ENCODE results near the gene SHLD1. TPM values are rescaled to one million over a fixed set of nuclear protein-coding genes. Genes with fewer than 3 reads are reported as not detected.
"Not testable (repeated sequence)": the region's sequence is repeated elsewhere in the genome, so short reads cannot be mapped to it uniquely, and the experiment has no call there.

Gene SHLD1
- 8.2 TPM in 2 replicates for total RNA-seq (2014; rRNA removed; shearing (Covaris generic))

DNA sequence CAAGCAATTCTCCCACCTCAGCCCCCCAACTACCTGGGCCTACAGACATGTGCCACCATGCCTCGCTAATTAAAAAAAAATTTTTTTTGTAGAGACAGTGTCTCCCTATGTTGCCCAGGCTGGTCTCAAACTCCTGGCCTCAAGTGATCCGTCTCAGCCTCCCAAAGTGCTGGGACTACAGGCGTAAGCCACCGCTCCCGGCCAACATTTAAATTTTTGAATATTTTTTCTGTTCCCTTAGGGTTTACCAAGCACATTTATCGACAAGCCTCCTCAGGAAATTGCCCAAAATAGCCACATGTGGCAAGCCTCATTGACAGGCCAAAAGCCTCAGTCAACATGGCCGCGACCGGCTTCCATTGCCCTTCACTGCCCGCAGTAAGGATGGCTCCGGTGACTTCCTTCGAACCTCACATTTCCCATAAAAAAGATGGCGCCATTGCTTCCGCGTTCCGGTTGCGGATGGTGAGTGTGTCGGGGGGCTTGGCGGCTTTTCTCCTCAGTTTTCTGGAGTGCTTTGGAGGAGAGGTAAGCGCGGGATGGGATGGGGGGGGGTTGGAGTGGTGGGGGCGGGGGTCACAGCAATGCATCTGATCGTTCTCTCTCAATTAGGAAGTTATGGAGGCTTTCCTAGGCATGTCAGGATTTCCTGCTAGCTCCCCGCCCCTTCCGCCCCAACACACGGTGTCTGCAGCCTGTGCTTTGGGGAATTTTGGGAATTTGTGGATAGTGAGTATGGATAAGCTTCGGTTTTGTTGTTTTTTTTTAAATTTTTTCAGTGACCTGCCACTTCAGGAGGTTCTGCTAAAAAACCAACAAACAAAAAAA is at the start of gene SHLD1:
Gene SHLD1 (plus strand): TSS at position 450 of the 828 bp plus-strand sequence. CDS start 22,465 bp downstream, outside the sequence.
- Histone ChIP-seq H3K9me3 (replicated peaks) (no peaks in the 10 kb centered on the region), H3K4me1 (peaks cover 4% of the 10 kb centered on the region; the same call in 1 of the 2 replicates), H3K27ac (peak within 1 kb of the TSS; percentile 80), H3K4me3 (peak within 1 kb of the TSS; percentile 69), H3K27me3 (no peaks in the 10 kb centered on the region), H3K36me3 (no peaks in the 10 kb centered on the region)
- DNase-seq: peak; percentile 92 to 96

GRCh38 chr20:5702339-5702738 is 47.9 kb upstream of the SHLD1 start:
- not testable (repeated sequence) for DNase-seq

DNA sequence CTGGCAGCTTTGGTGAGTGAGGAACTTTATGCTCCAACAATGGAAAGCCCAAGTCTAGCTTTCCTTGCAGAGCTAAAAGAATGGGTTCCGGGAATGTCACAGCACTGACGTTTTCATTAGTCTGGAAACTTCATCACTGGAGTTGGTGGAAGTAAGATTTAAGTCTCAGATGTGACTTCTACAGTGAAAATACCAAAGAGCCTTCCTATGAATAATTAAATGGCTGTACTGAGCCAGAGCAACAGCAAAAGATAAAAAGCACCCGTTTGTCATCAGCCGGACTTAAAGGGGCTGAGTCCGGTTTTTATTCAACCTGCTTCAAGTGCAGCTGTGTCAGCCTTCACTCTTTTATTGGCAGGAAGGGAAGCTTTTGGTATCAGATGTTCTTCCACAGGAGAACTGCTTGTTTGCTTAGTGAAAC is 46.5 kb upstream of the SHLD1 start:
- Histone ChIP-seq H3K4me3 (no peak overlapping the region), H3K27me3 (no peaks in the 10 kb centered on the region), H3K9me3 (replicated peaks) (no peaks in the 10 kb centered on the region), H3K36me3 (no peaks in the 10 kb centered on the region), H3K4me1 (no peaks in the 10 kb centered on the region), H3K27ac (no peak overlapping the region)
- DNase-seq: peak in 1 of 2 experiments; percentile 15

More at GRCh38 chr20:5702339-5702738, 47.9 kb upstream of the SHLD1 start:
- not testable (repeated sequence) for H3K4me1 ChIP-seq; H3K9me3 ChIP-seq (replicated peaks); H3K36me3 ChIP-seq; H3K27ac ChIP-seq; H3K4me3 ChIP-seq; H3K27me3 ChIP-seq

- peak; percentile 62 to 79 for DNase-seq
- H3K36me3 ChIP-seq: no peaks in the 10 kb centered on the region
- no peaks in the 10 kb centered on the region for H3K4me1 ChIP-seq
- H3K9me3 ChIP-seq (replicated peaks): no peaks in the 10 kb centered on the region
- H3K4me3 ChIP-seq: no peak overlapping the region
- no peaks in the 10 kb centered on the region for H3K27me3 ChIP-seq
- no peak overlapping the region for H3K27ac ChIP-seq
Observed at GRCh38 chr20:5705827-5706226, 44.4 kb upstream of the SHLD1 start.

DNA sequence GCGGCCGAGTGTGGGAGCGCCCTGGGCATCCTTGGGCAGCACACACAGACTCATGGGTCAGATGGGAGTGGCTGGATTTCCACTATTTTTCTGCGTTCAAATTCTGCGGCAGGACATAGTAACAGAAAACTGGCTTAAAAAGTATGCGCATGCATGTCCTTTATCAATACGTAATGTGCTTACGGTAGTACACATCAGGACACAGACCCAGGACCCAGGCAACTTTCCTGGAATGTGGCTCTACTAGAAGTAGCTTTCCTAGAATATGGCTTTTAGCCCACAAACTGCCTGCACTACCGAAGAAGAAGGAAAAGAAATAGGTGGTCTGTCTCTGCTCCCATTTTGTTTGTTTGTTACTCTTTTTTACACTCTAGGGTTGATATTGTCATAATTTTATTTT is 43.4 kb upstream of the SHLD1 start:
- Histone ChIP-seq H3K4me1 (no peaks in the 10 kb centered on the region), H3K27me3 (no peaks in the 10 kb centered on the region)
- DNase-seq: no peak

GRCh38 chr20:5710551-5710950 is 39.6 kb upstream of the SHLD1 start:
- Histone ChIP-seq H3K4me3 (no peak overlapping the region), H3K4me1 (no peaks in the 10 kb centered on the region), H3K27me3 (0 out of 2 replicates have a peak, but pooled peaks cover 2% of the 10 kb centered on the region), H3K9me3 (replicated peaks) (no peaks in the 10 kb centered on the region), H3K27ac (no peak overlapping the region), H3K36me3 (no peaks in the 10 kb centered on the region)
- no peak for DNase-seq

More for the DNA sequence above, 43.4 kb upstream of the SHLD1 start:
- no peak overlapping the region for H3K27ac ChIP-seq
- H3K9me3 ChIP-seq (replicated peaks): no peaks in the 10 kb centered on the region
- H3K4me3 ChIP-seq: no peak overlapping the region
- no peaks in the 10 kb centered on the region for H3K36me3 ChIP-seq

- no peaks in the 10 kb centered on the region for H3K9me3 ChIP-seq (replicated peaks)
- 0 out of 2 replicates have a peak, but pooled peaks cover 2% of the 10 kb centered on the region for H3K27me3 ChIP-seq
- DNase-seq: no peak
- H3K27ac ChIP-seq: no peak overlapping the region
- no peaks in the 10 kb centered on the region for H3K36me3 ChIP-seq
- no peaks in the 10 kb centered on the region for H3K4me1 ChIP-seq
- no peak overlapping the region for H3K4me3 ChIP-seq
Observed at GRCh38 chr20:5714261-5715041, 35.8 kb upstream of the SHLD1 start.

DNA sequence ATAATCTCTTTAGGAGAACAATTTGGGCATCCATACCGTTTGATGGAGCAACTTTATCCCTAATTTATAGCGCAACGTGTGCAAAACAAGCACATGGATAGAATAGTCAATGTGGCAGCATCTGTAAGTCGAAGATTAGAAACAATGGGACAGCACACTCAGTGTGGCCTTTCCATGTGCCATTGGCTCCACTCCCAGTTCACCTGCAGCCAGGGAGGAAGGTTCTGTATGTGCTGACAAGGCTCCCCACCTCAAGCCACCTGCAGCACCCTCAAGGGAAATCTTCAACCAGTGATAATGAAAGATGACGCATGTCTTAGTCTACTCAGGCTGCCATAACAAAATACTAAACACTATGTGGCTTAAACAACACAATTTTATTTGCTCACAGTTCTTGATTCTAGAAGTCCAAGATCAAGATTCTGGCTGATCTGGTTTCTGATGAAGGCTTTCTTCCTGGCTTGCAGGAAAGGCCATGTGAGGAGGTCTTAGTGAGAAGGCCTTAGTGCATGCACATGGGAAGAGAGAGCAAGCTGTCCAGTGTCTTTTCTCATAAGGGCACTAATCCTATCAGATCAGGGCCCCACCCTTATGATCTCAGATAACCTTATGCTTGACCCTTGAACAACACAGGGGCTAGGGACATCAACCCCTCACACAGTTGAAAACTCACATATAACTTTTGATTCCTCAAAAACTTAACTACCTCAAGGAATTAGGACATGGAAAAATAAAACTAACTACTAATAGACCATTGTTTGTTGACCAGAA is 34.9 kb upstream of the SHLD1 start:
- Histone ChIP-seq H3K27me3 (0 out of 2 replicates have a peak, but pooled peaks cover 2% of the 10 kb centered on the region), H3K4me1 (no peaks in the 10 kb centered on the region), H3K27ac (no peak overlapping the region), H3K36me3 (no peaks in the 10 kb centered on the region), H3K4me3 (no peak overlapping the region), H3K9me3 (replicated peaks) (no peaks in the 10 kb centered on the region)
- no peak for DNase-seq

GRCh38 chr20:5716953-5717352 is 33.2 kb upstream of the SHLD1 start:
- H3K4me3 ChIP-seq: no peak overlapping the region
- H3K27me3 ChIP-seq: 0 out of 2 replicates have a peak, but pooled peaks cover 2% of the 10 kb centered on the region
- H3K27ac ChIP-seq: no peak overlapping the region
- no peaks in the 10 kb centered on the region for H3K4me1 ChIP-seq
- H3K36me3 ChIP-seq: no peaks in the 10 kb centered on the region
- H3K9me3 ChIP-seq (replicated peaks): no peaks in the 10 kb centered on the region
- DNase-seq: no peak

GRCh38 chr20:5718896-5719595 is 31.2 kb upstream of the SHLD1 start:
- H3K4me1 ChIP-seq: no peaks in the 10 kb centered on the region
- no peak overlapping the region for H3K27ac ChIP-seq
- no peak overlapping the region for H3K4me3 ChIP-seq
- no peaks in the 10 kb centered on the region for H3K9me3 ChIP-seq (replicated peaks)
- no peaks in the 10 kb centered on the region for H3K27me3 ChIP-seq
- H3K36me3 ChIP-seq: no peaks in the 10 kb centered on the region
- DNase-seq: no peak

DNA sequence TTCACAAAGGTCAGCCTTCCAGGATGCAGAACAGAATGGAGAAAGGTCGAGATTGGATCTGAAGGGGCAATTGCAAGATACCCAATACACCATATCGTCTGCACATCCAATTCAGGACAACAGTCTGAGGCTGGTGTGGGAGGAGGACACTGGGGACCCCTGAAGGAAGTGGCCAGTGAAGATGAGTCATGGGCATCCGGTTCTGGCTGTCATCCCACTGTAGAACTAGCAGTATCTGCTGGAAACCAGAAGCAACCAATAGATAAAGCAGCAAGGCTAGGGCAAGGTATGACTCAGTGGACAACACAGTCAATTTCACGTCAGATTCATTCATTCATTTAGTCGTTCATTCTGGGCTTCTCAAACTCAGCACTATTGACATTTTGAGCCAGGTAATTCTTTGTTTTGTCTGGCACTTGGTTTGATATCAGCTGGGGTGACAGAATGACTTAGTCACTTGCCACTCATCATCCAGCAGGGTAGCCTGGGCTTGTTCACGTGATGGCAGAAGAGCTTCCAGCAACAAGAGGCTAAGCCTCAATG is 30.3 kb upstream of the SHLD1 start:
- DNase-seq: no peak
- H3K9me3 ChIP-seq (replicated peaks): no peaks in the 10 kb centered on the region
- H3K27me3 ChIP-seq: no peaks in the 10 kb centered on the region
- H3K36me3 ChIP-seq: no peaks in the 10 kb centered on the region
- no peak overlapping the region for H3K27ac ChIP-seq
- H3K4me3 ChIP-seq: no peak overlapping the region
- H3K4me1 ChIP-seq: no peaks in the 10 kb centered on the region

DNA sequence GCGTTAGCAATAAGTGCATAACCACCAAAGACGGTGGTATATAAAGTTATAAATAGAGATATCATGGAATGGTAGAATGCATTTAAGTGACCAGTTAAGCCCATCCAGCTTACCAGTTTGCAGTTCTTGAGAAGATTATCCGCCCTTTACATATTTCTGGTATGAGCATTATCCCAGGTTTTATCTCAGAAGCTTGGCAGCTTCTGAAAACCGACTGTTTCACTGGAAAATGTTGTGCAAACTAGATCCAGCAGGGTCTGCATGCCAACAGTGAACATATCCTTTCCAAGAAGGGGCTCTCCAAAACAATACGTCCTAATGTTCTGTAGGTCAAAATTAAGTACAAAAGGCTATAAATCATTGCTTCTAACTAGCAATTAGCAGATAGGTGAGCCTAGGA is 29.5 kb upstream of the SHLD1 start:
- DNase-seq: no peak
- no peak overlapping the region for H3K4me3 ChIP-seq
- no peaks in the 10 kb centered on the region for H3K4me1 ChIP-seq
- H3K36me3 ChIP-seq: no peaks in the 10 kb centered on the region
- H3K9me3 ChIP-seq (replicated peaks): no peaks in the 10 kb centered on the region
- no peak overlapping the region for H3K27ac ChIP-seq
- no peaks in the 10 kb centered on the region for H3K27me3 ChIP-seq

- H3K4me3 ChIP-seq; H3K9me3 ChIP-seq (replicated peaks); DNase-seq; H3K27ac ChIP-seq; H3K27me3 ChIP-seq; H3K4me1 ChIP-seq; H3K36me3 ChIP-seq: not testable (repeated sequence)
Observed at GRCh38 chr20:5721356-5721755, 28.8 kb upstream of the SHLD1 start.

- DNase-seq: no peak
- no peak overlapping the region for H3K4me3 ChIP-seq
- H3K36me3 ChIP-seq: no peaks in the 10 kb centered on the region
- H3K27me3 ChIP-seq: no peaks in the 10 kb centered on the region
- no peaks in the 10 kb centered on the region for H3K4me1 ChIP-seq
- H3K27ac ChIP-seq: no peak overlapping the region
- no peaks in the 10 kb centered on the region for H3K9me3 ChIP-seq (replicated peaks)
Observed at GRCh38 chr20:5722927-5723326, 27.3 kb upstream of the SHLD1 start.

Measured in SJCRH30 (cell line).